K562 treated with DMSO at 1 percent for 48 hours (cell line): ENCODE results near the gene CKAP2L. TPM values are rescaled to one million over a fixed set of nuclear protein-coding genes. Genes with fewer than 3 reads are reported as not detected.

ENCODE experiments used
- total RNA-seq: library from RNA; unstranded; fragments of 300-600 nt; gene quantifications from 2 replicates; pipeline ENCODE4 v1.2.3, GENCODE V29; 2022; ENCODE audit warnings: low replicate concordance; ENCODE audit errors: extremely low read depth

CKAP2L gene, protein sequence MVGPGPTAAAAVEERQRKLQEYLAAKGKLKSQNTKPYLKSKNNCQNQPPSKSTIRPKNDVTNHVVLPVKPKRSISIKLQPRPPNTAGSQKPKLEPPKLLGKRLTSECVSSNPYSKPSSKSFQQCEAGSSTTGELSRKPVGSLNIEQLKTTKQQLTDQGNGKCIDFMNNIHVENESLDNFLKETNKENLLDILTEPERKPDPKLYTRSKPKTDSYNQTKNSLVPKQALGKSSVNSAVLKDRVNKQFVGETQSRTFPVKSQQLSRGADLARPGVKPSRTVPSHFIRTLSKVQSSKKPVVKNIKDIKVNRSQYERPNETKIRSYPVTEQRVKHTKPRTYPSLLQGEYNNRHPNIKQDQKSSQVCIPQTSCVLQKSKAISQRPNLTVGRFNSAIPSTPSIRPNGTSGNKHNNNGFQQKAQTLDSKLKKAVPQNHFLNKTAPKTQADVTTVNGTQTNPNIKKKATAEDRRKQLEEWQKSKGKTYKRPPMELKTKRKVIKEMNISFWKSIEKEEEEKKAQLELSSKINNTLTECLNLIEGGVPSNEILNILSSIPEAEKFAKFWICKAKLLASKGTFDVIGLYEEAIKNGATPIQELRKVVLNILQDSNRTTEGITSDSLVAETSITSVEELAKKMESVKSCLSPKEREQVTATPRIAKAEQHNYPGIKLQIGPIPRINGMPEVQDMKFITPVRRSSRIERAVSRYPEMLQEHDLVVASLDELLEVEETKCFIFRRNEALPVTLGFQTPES
- total RNA-seq, result not detected in 2 replicates

DNA sequence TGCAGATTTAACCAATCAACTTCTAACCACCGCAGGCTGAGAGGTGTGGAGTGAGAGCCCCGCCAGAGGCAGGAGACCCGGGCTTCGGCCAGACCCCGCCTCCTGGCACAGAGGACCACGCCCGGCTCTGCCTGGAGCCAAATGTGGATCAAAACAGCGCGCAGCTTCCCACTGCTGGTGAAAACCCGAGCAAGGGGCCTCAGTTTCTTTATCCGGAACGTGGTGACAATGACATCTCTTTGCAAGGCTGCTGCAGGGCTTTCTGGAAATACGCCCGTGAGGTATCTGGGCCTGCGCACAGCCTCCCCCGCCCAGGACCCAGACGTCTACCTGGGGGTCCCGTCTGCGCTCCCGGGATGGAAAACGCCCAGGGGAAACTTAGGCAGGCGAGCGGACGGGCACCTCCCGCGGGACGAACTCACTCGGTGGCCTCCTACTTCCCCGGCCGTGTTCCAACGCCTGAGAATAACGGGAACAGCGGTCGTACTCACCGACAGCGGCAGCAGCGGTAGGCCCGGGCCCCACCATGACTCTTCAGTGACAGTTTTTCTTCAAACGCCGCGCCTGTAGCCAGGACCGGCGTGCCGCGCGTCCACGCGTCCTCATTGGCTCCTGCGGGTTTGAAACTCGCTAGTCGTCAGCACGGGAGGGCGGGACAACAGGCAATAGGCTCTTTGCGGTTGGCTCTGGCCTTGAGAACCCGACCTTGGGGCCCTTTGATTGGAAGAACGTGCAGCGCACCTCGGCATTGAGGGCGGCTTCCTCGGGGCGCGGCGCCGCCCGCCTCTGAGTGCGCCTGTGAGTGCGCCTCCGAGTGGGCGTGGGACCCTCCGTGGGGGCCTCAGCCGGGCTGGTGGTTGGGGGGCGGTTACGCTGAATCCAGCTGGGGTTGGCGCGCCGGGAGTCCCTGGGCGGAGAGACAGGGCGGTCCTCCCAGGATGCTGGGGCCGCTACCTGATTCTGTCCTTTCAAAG, at the start of gene CKAP2L:
CKAP2L (minus strand) TSS at position 539 of the 974 bp plus-strand sequence; CDS start at position 528, 11 bp downstream.

DNA sequence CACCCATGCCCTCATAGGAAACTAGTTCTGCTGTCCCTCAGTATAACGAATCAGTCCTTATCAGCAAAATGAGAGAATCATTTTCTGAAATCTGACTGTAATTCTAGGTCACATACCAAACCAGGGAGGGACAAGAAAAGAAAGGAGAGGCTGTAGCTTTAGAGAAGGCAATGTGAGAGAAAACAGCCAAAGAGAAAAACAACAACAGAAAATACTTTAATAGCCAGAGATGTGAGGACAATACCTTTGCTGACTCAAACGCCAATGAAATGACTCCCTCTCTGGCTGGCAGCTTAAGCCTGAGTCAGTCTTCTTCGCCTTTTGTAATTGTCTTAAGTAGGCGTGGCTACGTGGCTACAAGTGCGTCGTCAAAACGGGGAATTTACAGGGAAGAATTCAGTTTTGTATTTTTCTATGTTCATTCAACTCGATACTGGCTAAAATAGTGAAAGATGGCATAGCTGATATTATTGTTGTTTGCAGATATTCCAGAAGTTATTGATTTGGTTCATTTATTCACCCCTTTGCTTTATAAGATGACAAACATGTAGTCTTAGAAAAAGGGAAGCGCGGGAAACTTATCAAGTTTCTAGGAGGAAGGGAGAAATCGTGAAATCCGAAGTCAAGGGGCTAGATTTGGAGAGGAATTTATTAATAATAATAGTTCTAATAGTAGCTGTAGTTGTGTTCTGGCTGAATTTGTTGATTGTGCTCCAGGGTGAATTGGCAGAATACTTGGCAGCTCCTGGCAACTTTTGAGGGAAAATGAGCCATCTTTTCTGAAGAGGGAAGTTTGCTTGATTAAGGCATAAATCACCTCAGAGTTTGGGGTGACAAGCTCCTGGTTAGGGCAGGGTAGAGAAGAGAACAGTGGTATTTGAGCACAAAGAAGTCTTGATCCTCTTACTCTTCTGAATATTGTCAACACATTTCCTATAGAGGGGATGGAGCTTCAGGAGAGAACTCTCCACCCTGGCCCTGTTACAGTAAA, 20.1 kb upstream of the CKAP2L start, which contains the start of gene IL1A:
IL1A (minus strand) TSS at position 295 of the 991 bp plus-strand sequence. CDS start 723 bp downstream, outside the sequence.

DNA sequence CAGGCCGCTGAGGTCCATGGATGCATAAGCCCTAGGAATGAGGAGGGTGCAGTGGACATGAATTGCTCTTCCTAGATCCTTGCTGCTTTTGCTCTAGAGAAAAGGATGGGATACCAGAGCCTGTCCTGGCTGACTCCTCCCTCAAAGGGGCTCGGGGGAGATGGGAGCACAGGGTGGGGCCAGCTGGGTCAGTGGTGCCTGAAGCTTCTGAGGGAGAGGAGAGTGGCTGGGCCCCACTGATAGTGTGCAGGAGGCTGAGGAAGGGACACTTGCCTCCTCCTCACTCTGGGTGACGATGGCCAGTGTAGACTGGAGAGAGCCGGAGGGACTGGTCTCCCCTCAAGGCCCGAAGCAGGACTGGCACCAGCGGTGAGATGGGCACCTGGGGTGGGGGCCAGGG, 43.6 kb downstream of the CKAP2L start, which contains the start of gene NT5DC4:
NT5DC4 (plus strand) TSS at position 236 of the 400 bp plus-strand sequence; CDS start at position 296, 60 bp downstream.

Other genes with a start within 250 kb of the CKAP2L start
- gene POLR1B, start 222.1 kb downstream of the CKAP2L start, total RNA-seq, result not detected in 2 replicates
- not detected in 2 replicates for gene CHCHD5, start 180.0 kb downstream of the CKAP2L start, total RNA-seq
- not detected in 2 replicates for gene SLC20A1, start 118.7 kb downstream of the CKAP2L start, total RNA-seq
- gene NT5DC4, start 43.6 kb downstream of the CKAP2L start, total RNA-seq, result not detected in 2 replicates
- not detected in 2 replicates for gene IL1A, start 19.9 kb upstream of the CKAP2L start, total RNA-seq
- gene IL1B, start 72.2 kb upstream of the CKAP2L start, total RNA-seq, result not detected in 2 replicates
- gene IL37, start 146.6 kb upstream of the CKAP2L start, total RNA-seq, result not detected in 2 replicates
- gene IL36G, start 213.4 kb upstream of the CKAP2L start, total RNA-seq, result not detected in 2 replicates
- gene IL36A, start 240.8 kb upstream of the CKAP2L start, total RNA-seq, result not detected in 2 replicates